ENCODE results near the gene ABCC6.
"Not testable (repeated sequence)": the region's sequence is repeated elsewhere in the genome, so short reads cannot be mapped to it uniquely, and the experiment has no call there.

- not testable (repeated sequence) for TF ChIP-seq CTCF, POLR2A (IDR thresholded peaks at IDR 0.05)
Observed at GRCh38 chr16:16221382-16221781, 1.9 kb downstream of the ABCC6 start.
